Kidney epithelial cell (primary cell): Measurements from ENCODE around the gene PRRT1B. TPM values are rescaled to one million over a fixed set of nuclear protein-coding genes. Genes with fewer than 3 reads are reported as not detected.

Experiments
- DNase-seq: peaks from one replicate; pipeline ENCODE4 v3.0.0-alpha.2; 2010; ENCODE audit warnings: low read depth
- H3K27me3 ChIP-seq: 2 replicates; pipeline ENCODE4 v1.6.0; 2011; ENCODE audit warnings: low read length; ENCODE audit not compliant: control insufficient read depth, insufficient read depth
- H3K36me3 ChIP-seq: 2 replicates; pipeline ENCODE4 v1.5.1; 2011; ENCODE audit warnings: low read length; ENCODE audit not compliant: control insufficient read depth, insufficient read depth
- H3K4me3 ChIP-seq: 2 replicates; pipeline ENCODE4 v1.5.1; 2011; ENCODE audit warnings: low read depth, mild to moderate bottlenecking, control low read depth, low read length
- CTCF ChIP-seq: IDR thresholded peaks from 2 replicates; pipeline ENCODE4 v1.5.1; 2011; ENCODE audit warnings: mild to moderate bottlenecking, moderate library complexity, low read length, control low read depth, inconsistent platforms; ENCODE audit not compliant: insufficient read depth, poor library complexity, severe bottlenecking
- total RNA-seq: library from RNA; depleted of rRNA; stranded (reverse); fragments of >200 nt; gene quantifications from 2 replicates; pipeline ENCODE4 v1.2.3, GENCODE V29; 2015

Gene PRRT1B
- total RNA-seq, 1 donor from 2014 or later: not detected

GRCh38 chr9:131523451-131524435 is 21.6 kb upstream of the PRRT1B start:
- Histone ChIP-seq H3K36me3 (peaks cover 8% of the 10 kb centered on the region), H3K27me3 (no peaks in the 10 kb centered on the region), H3K4me3 (no peak overlapping the region)
- DNase-seq: no peak
- no peak for TF ChIP-seq CTCF

- no peak for DNase-seq
- Histone ChIP-seq H3K36me3 (peaks cover 10% of the 10 kb centered on the region), H3K27me3 (no peaks in the 10 kb centered on the region), H3K4me3 (no peak overlapping the region)
- TF ChIP-seq CTCF: no peak
Observed at GRCh38 chr9:131524665-131525315, 20.5 kb upstream of the PRRT1B start.

GRCh38 chr9:131525643-131526565 is 19.4 kb upstream of the PRRT1B start:
- TF ChIP-seq CTCF: no peak
- Histone ChIP-seq H3K36me3 (peaks cover 8% of the 10 kb centered on the region), H3K27me3 (no peaks in the 10 kb centered on the region), H3K4me3 (no peak overlapping the region)
- DNase-seq: no peak

GRCh38 chr9:131528186-131528585 is 17.1 kb upstream of the PRRT1B start:
- Histone ChIP-seq H3K36me3 (peaks cover 5% of the 10 kb centered on the region), H3K27me3 (no peaks in the 10 kb centered on the region), H3K4me3 (no peak overlapping the region)
- TF ChIP-seq CTCF: no peak
- DNase-seq: no peak

GRCh38 chr9:131528886-131529505 is 16.3 kb upstream of the PRRT1B start:
- no peak for TF ChIP-seq CTCF
- Histone ChIP-seq H3K27me3 (no peaks in the 10 kb centered on the region), H3K4me3 (no peak overlapping the region), H3K36me3 (peaks cover 5% of the 10 kb centered on the region)
- DNase-seq: no peak
